CD4-positive, alpha-beta T cell treated with Interleukin-17A for 4 hours (primary cell): ENCODE results near the gene FAM135A.
"Not testable (repeated sequence)": the region's sequence is repeated elsewhere in the genome, so short reads cannot be mapped to it uniquely, and the experiment has no call there.

Experiments
- DNase-seq: peaks from one replicate; pipeline ENCODE4 v3.0.0-alpha.2; 2020; ENCODE audit warnings: mixed read lengths

Gene FAM135A

DNA sequence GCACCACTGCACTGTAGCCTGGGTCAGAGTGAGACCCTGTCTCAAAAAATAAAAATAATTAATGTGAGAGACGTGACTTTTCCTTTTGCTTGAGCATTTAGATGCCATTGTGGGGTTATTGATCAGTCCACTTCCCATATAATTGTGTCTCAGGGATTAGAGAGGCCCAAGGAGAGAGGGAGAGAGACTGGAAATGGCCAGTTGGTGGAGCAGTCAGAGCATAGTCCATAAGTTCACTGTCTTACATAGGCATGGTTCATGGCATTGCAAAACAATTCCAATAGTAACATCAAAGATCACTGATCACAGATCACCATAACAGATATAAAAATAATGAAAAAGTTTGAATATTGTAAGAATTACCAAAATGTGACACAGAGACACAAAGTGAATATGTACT, 138.3 kb downstream of the FAM135A start:
- no peak for DNase-seq

DNA sequence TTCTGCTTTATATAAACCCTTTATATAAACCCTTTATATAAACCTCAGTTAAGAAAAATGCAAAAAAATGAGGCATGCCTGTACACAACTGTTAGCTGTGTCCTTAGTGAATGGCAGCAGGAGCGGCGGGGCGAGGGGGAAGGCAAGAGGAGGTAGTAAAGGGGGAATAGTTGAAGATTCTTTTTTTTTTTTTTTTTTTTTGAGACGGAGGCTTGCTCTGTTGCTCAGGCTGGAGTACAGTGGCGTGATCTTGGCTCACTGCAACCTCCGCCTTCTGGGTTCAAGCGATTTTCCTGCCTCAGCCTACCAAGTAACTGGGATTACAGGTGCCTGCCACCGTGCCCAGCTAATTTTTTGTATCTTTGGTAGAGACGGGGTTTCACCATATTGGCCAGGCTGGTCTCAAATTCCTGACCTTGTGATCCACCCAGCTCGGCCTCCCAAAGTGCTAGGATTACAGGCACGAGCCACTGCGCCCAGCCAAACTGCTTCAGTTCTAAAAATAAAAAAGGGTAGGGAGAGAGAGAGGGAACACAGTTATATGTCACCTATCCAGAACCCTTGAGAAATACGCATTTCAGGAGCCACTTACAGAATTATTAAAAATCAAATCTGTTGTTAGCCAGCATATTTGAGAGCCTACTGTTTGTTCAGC, 139.1 kb downstream of the FAM135A start:
- DNase-seq, result not testable (repeated sequence)

DNA sequence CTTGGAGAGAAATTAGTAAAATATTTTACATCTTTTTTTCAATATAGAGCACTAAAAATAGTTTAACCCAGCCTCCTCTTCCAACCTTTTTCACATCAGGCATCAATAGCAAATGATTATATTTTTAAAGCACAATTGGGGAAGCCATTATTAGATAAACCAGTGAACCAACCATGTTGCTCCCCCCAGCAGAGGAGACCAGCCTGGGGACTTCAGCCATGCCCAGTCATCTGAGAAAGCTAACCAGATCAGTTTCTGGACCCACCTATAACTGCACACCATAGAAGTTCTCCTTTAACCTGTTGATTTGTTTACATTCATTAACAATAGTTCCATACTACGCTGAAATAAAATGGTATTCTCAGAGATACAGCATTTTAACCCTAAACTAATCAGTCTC, 139.7 kb downstream of the FAM135A start:
- no peak for DNase-seq

DNA sequence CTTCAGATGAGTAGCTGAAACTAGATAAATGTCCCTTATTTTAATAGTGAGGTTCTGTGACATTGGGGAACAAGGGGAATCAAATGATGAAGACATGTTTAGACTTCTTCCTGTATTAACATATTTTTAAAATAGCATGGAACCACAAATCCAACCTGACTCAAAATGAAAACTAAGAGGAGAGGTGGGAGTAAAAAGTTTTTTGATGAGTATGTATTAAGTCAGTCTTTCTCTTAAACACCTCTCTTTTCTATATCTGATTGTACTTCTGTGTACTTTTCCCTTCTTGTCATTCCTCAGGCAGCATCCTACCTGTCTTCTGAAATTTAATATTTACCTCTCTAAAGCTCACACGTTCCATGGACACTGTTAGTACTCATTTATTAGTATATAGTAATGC, 144.7 kb downstream of the FAM135A start:
- no peak for DNase-seq

DNA sequence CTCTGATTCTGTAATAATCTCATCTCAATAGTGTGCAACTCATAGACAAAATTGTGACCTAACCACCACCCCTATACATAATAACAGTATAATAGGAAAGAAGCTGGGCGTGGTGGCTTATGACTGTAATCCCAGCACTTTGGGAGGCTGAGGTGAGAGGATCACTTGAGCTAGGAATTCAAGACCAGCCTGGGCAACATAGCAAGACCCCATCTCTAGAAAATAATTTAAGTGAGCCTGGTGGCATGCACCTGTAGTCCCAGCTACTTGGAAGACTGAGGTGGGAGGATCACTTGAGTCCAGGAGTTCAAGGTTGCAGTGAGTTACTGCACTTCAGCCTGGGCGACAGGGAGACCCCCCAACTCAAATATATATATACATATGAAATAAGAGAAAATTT, 149.1 kb downstream of the FAM135A start:
- DNase-seq, result not testable (repeated sequence)

DNA sequence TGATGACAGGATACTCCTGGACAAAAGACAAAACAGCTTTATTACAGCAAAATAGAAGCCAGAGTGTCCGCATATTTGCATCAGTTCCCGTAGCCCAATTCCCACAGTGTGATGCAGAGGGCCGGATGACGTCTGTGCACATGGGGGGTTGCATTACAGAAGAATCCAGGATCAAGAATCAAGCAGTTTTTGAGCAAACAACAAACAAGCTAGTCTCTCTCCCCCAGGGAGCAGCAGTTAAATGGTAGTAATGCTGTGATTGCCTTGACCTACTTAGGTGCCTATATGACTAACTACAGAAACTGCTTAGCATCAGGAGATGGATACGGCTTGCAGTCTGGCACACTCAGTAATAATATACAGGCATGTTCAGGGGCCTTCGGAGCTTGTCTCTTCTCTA, 150.2 kb downstream of the FAM135A start:
- no peak for DNase-seq

DNA sequence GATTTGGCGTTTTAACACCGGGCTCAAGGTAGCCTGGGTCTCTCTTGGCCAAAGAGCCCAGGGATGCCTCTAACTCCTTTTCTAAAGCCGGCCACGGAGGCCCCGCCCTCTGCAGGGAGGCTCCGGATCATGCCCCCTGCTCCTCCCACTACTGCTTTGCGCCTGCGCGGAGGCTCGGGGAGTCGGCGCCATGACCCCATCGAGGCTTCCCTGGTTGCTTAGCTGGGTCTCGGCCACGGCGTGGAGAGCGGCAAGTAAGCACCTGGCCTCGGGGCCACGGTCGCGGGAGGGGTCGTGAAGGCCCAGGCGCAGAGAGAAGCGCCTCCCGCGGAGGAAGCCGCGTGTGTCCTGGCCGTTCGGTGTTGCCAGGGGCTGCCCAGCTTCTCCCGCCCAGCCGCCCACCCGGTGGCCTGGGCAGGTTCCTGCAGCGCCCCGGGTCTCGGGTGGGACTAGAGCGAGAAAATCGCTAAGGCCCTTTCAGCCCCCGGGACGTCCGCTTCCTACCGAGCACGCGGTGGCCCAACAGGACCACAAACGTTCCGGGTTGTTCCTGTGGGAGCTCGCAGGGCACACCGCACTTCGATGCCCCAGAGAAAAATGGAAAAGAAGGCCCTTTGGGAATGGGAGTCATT, 153.6 kb downstream of the FAM135A start, which contains the start of gene SDHAF4:
TSS of gene SDHAF4 (plus strand) at position 180 of the 632 bp plus-strand sequence. CDS start at position 191, 11 bp downstream.
- peak; percentile 96 for DNase-seq

DNA sequence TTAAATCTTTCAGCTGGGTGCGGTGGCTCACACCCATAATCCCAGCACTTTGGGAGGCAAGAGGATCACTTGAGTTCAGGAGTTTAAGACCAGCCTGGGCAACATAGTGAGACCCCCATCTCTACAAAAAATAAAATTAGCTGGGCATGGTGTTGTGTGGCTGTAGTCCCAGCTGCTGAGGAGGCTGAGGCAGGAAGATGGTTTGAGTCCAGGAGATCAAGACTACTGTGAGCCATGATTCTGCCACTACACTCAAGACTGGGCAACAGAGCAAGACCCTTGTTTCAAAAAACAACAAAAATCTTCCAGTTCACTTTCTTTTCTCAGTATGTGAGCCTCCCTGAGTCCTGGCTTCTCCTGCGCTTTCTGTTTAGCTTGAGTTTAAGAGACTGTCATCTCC, 161.3 kb downstream of the FAM135A start:
- DNase-seq, result no peak

DNA sequence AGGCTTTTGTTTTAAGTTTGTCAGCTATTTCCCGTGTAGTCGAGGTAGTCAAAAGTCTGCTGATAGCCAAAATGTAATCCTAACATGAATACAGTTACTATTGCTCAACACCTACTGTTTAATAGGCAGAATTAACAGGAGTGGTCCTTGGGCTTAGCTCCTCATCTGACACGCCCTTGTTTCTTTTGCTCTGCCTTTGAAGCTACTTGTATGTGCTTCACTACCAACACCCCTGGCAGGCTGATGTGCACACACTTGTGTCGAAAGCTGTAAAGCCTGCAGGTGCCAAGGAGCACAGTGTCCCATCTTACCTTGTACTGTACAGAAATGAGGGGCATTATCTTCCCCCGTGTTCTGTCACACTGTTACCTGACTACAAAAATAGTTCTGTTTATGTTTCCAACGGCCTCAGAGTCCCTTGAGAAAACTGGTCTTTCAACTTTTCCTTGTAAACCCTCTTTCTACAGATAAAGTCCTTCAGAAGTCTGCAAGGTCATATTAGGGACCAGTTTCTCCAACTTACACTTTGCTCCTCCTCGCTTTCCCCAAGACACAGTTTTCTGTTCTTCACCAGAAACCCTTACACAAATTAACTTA, 162.7 kb downstream of the FAM135A start:
- no peak for DNase-seq

DNA sequence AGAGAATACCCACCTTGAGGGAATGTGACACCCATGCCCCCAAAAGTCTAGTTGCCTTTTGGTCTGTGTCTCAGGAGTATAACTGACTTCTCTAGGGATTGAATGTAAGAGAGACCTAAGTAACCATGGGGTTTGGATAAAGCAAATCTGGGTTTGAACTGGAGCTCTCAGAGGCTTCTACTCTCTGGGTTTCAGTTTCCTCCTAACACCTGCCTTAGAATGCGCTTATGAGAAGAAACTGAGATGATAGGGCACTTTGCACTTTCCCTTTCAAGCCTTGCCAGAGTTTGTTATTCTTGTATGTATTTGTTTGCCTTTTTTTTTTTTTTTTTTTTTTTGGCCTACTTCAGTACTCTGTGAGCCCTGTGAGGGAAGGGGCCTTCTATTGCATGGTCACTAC, 172.8 kb downstream of the FAM135A start:
- no peak for DNase-seq

DNA sequence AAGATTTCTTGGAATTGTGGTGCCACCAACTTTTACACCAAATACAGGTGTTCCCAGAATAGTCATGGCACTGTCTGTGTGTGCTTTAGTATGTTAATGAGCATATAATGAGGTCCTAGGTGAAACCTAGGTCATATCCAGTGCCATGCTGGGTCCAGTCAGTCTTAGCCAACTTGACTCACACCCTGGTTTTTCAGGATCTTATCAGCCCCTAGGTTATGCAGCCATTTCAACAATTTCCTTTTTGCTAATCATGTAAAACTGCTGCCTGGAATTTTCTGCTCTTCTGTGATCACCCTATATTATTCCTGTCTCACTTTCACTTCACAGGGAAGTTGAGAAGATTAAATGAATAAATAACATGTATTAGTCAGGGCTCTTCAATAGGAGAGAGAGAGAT, 177.1 kb downstream of the FAM135A start:
- DNase-seq, result no peak

DNA sequence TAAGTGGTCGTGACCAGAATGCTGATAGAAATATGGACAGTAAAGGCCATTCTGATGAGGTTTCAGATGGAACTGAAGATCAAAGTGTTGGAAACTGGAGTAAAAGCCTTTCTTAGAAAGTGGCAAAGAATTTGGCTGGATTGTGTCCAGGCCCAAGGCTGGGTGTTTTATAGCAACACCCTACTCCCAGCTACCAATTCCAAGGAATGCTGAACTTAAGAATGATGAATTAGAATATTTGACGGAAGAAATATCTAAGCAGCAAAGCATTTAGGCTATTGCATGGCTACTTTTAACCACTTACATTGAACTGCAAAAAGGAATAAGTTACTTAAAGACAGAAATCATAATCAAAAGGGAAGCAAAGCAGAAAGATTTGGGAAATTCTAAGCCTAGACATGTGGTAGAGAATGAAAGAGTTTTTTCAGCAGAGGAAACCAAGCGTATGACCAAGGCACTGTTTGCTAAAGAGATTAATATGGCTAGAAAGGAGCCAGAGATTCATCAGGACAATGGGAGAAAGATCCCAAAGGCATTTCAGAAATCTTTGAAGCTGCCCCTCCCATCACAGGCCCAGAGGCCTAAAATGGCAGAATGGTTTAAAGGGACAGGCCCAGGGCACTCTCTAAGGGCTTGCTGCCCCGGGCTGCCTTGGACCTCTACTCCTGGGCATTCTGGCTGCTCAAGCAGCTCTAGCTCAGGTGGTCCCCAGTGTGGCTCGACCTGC, 179.2 kb downstream of the FAM135A start:
- no peak for DNase-seq

DNA sequence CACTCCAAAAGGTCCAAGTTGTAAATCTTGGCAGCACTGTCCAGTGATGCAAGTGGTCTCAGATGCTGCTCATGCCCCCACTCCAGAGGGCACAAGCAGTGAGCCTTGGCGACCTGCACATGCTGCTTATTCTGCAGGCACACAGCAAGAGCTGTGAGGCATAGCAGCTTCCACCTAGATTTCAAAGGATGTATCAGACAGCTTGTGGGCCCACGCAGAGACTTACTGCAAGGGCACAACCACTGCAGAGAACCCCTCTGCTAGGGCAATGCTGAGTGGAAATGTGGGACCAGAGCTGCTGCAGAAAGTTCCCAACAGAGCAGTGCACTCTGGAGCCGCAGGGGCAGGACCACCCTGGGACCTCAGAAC, 179.8 kb downstream of the FAM135A start:
- DNase-seq, result no peak

DNA sequence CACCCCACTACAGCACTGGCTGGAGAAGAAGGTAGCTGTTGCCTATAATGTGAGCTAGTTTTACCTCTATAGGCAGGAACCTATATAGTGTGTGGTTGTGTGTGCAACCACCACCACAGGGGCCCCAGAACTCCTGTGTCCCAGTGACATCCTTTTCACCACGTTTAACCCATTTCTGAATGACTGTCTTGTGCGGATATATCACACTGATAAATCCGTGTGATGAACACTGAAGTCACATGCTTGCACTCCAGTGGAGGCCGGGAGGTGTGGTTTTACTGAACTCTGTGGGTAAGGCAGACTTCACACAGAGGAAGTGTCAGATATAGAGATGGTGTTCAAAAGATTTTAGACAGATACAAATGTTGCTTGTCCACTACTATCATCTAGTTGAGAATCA, 185.9 kb downstream of the FAM135A start:
- DNase-seq, result peak; percentile 6

DNA sequence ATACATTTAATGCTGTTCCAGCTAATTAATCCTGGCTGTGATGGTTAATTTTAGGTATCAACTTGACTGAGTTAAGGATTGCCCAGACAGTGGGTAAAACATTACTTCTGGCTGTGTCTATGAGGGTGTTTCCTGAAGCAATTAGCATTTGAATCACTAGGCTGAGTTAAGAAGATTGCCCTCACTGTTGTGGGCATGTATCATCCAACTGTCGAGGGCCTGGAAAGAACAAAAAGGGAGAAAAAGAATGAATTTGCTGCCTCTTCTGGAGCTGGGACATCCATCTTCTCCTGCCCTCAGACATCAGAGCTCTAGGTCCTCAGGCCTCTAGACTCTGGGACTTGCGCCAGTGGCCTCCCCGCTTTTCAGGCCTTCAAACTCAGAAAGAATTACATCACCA, 187.7 kb downstream of the FAM135A start:
- DNase-seq, result no peak

DNA sequence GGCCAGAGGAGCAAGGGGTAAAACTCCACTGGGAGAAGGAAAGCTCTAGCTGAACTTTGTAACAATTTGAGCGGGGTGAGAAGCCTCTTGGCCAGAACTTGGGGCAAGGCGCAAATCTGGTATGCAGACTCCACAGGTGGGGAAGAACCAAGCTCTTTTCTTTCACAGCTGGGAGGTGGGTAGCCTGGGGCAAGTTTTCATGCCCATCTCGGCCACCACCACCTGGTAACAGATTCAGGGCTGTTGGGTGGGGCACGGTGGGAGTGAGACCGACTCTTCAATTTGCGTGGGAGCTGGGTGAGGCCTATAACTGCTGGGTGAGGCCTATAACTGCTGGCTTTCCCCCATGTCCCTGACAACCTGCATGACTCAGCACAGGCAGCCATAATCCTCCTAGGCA, 190.9 kb downstream of the FAM135A start:
- no peak for DNase-seq

DNA sequence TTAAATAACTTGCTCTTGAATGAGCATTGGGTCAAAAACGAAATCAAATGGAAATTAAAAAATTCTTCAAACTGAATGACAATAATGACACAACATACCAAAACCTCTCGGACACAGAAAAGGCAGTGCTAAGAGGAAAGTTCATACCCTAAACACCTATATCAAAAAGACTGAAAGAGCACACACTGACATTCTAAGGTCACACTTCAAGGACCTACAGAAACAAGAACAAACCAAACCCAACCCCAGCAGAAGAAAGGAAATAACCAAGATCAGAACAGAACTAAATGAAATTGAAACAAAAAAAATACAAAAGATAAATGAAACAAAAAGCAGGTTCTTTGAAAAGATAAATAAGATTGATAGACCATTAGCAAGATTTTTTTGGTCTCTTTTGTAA, 194.1 kb downstream of the FAM135A start:
- not testable (repeated sequence) for DNase-seq

DNA sequence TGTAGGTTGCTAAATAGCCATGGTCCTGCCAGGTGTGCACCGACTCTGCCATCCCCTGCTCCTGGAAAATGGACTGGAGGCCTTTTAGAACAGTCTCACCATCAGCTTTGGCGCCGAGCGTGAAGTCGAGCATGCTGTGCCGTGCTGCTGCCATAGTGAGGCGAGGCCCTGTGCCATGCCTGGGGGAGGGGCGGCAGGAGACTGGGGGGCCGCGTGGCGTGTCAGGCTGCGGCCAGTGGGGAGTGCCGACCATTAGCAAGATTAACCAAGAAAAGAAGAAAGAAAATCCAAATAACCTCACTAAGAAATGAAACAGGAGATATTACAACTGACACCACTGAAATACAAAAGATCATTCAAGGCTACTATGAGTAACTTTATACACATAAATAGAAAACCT, 195.9 kb downstream of the FAM135A start:
- not testable (repeated sequence) for DNase-seq
